ENCODE results near the gene PXDN.

GRCh38 chr2:1635823-1636222, 108.5 kb downstream of the PXDN start:
- TF ChIP-seq CTCF (IDR thresholded peaks at IDR 0.05) (no peak), POLR2A (IDR thresholded peaks at IDR 0.05) (no peak)
